ENCODE data around the gene HDAC4.

HDAC4 gene

GRCh38 chr2:239215988-239216613, 184.7 kb downstream of the HDAC4 start:
- no peaks in the 10 kb centered on the region for H3K27me3 ChIP-seq (ENCODE audit: insufficient read depth, insufficient read length)

GRCh38 chr2:239215136-239215925, 185.5 kb downstream of the HDAC4 start:
- TF ChIP-seq ZNF274 (IDR thresholded peaks at IDR 0.05; ENCODE audit: low read depth, low read length), result no peak
- TF ChIP-seq YY1 (IDR thresholded peaks at IDR 0.05; ENCODE audit: insufficient read depth, insufficient read length), result no peak
- TF ChIP-seq SUZ12 (IDR thresholded peaks at IDR 0.05; ENCODE audit: extremely low read depth, insufficient read depth, insufficient read length), result no peak
- peaks cover 8% of the 10 kb centered on the region for H3K4me1 ChIP-seq (ENCODE audit: insufficient read depth, insufficient read length)
- no peaks in the 10 kb centered on the region for H3K9me3 ChIP-seq (ENCODE audit: insufficient read depth, low read length)
- DNase-seq (ENCODE audit: low read depth, low spot score), result no peak
- H3K27me3 ChIP-seq (ENCODE audit: insufficient read depth, insufficient read length), result no peaks in the 10 kb centered on the region
- H3K36me3 ChIP-seq (ENCODE audit: insufficient read depth, insufficient read length, low read length), result no peaks in the 10 kb centered on the region
- H3K9ac ChIP-seq (ENCODE audit: insufficient read length, low read depth), result no peak overlapping the region
- no peak overlapping the region for H3K4me3 ChIP-seq (ENCODE audit: insufficient read length, low read depth)

More at GRCh38 chr2:239215988-239216613, 184.7 kb downstream of the HDAC4 start:
- TF ChIP-seq ZNF274 (IDR thresholded peaks at IDR 0.05; ENCODE audit: low read depth, low read length), result no peak
- TF ChIP-seq SUZ12 (IDR thresholded peaks at IDR 0.05; ENCODE audit: extremely low read depth, insufficient read depth, insufficient read length), result no peak
- no peak for TF ChIP-seq YY1 (IDR thresholded peaks at IDR 0.05; ENCODE audit: insufficient read depth, insufficient read length)
- no peak for DNase-seq (ENCODE audit: low read depth, low spot score)
- Histone ChIP-seq H3K4me3 (ENCODE audit: insufficient read length, low read depth) (no peak overlapping the region), H3K9me3 (ENCODE audit: insufficient read depth, low read length) (no peaks in the 10 kb centered on the region), H3K4me1 (ENCODE audit: insufficient read depth, insufficient read length) (peaks cover 9% of the 10 kb centered on the region), H3K36me3 (ENCODE audit: insufficient read depth, insufficient read length, low read length) (no peaks in the 10 kb centered on the region), H3K9ac (ENCODE audit: insufficient read length, low read depth) (no peak overlapping the region)

- no peak for DNase-seq (ENCODE audit: low read depth, low spot score)
- no peak overlapping the region for H3K4me3 ChIP-seq (ENCODE audit: insufficient read length, low read depth)
- peaks cover 8% of the 10 kb centered on the region for H3K4me1 ChIP-seq (ENCODE audit: insufficient read depth, insufficient read length)
- TF ChIP-seq SUZ12 (IDR thresholded peaks at IDR 0.05; ENCODE audit: extremely low read depth, insufficient read depth, insufficient read length) (no peak), YY1 (IDR thresholded peaks at IDR 0.05; ENCODE audit: insufficient read depth, insufficient read length) (no peak), ZNF274 (IDR thresholded peaks at IDR 0.05; ENCODE audit: low read depth, low read length) (no peak)
- no peaks in the 10 kb centered on the region for H3K27me3 ChIP-seq (ENCODE audit: insufficient read depth, insufficient read length)
- H3K9ac ChIP-seq (ENCODE audit: insufficient read length, low read depth), result no peak overlapping the region
- H3K36me3 ChIP-seq (ENCODE audit: insufficient read depth, insufficient read length, low read length), result no peaks in the 10 kb centered on the region
- no peaks in the 10 kb centered on the region for H3K9me3 ChIP-seq (ENCODE audit: insufficient read depth, low read length)
Measured at GRCh38 chr2:239214725-239215124, 186.1 kb downstream of the HDAC4 start.

- TF ChIP-seq YY1 (IDR thresholded peaks at IDR 0.05; ENCODE audit: insufficient read depth, insufficient read length) (no peak), SUZ12 (IDR thresholded peaks at IDR 0.05; ENCODE audit: extremely low read depth, insufficient read depth, insufficient read length) (no peak), ZNF274 (IDR thresholded peaks at IDR 0.05; ENCODE audit: low read depth, low read length) (no peak)
- H3K9ac ChIP-seq (ENCODE audit: insufficient read length, low read depth), result no peak overlapping the region
- H3K27me3 ChIP-seq (ENCODE audit: insufficient read depth, insufficient read length), result no peaks in the 10 kb centered on the region
- DNase-seq (ENCODE audit: low read depth, low spot score), result no peak
- no peaks in the 10 kb centered on the region for H3K36me3 ChIP-seq (ENCODE audit: insufficient read depth, insufficient read length, low read length)
- no peaks in the 10 kb centered on the region for H3K9me3 ChIP-seq (ENCODE audit: insufficient read depth, low read length)
- H3K4me1 ChIP-seq (ENCODE audit: insufficient read depth, insufficient read length), result peaks cover 8% of the 10 kb centered on the region
- H3K4me3 ChIP-seq (ENCODE audit: insufficient read length, low read depth), result no peak overlapping the region
Measured at GRCh38 chr2:239213643-239214101, 187.1 kb downstream of the HDAC4 start.

- Histone ChIP-seq H3K4me1 (ENCODE audit: insufficient read depth, insufficient read length) (peaks cover 8% of the 10 kb centered on the region), H3K4me3 (ENCODE audit: insufficient read length, low read depth) (no peak overlapping the region), H3K9me3 (ENCODE audit: insufficient read depth, low read length) (no peaks in the 10 kb centered on the region), H3K36me3 (ENCODE audit: insufficient read depth, insufficient read length, low read length) (no peaks in the 10 kb centered on the region), H3K27me3 (ENCODE audit: insufficient read depth, insufficient read length) (no peaks in the 10 kb centered on the region), H3K9ac (ENCODE audit: insufficient read length, low read depth) (no peak overlapping the region)
- DNase-seq (ENCODE audit: low read depth, low spot score), result no peak
- TF ChIP-seq YY1 (IDR thresholded peaks at IDR 0.05; ENCODE audit: insufficient read depth, insufficient read length) (no peak), ZNF274 (IDR thresholded peaks at IDR 0.05; ENCODE audit: low read depth, low read length) (no peak), SUZ12 (IDR thresholded peaks at IDR 0.05; ENCODE audit: extremely low read depth, insufficient read depth, insufficient read length) (no peak)
Measured at GRCh38 chr2:239212929-239213642, 187.7 kb downstream of the HDAC4 start.

- Histone ChIP-seq H3K27me3 (ENCODE audit: insufficient read depth, insufficient read length) (no peaks in the 10 kb centered on the region), H3K36me3 (ENCODE audit: insufficient read depth, insufficient read length, low read length) (no peaks in the 10 kb centered on the region), H3K9ac (ENCODE audit: insufficient read length, low read depth) (no peak overlapping the region), H3K4me1 (ENCODE audit: insufficient read depth, insufficient read length) (peaks cover 8% of the 10 kb centered on the region), H3K4me3 (ENCODE audit: insufficient read length, low read depth) (no peak overlapping the region), H3K9me3 (ENCODE audit: insufficient read depth, low read length) (no peaks in the 10 kb centered on the region)
- TF ChIP-seq ZNF274 (IDR thresholded peaks at IDR 0.05; ENCODE audit: low read depth, low read length) (no peak), YY1 (IDR thresholded peaks at IDR 0.05; ENCODE audit: insufficient read depth, insufficient read length) (no peak), SUZ12 (IDR thresholded peaks at IDR 0.05; ENCODE audit: extremely low read depth, insufficient read depth, insufficient read length) (no peak)
- DNase-seq (ENCODE audit: low read depth, low spot score), result no peak
Measured at GRCh38 chr2:239212121-239212928, 188.5 kb downstream of the HDAC4 start.
